Endodermal cell (in vitro differentiated cells): Measurements from ENCODE around the gene ARRDC2. TPM values are rescaled to one million over a fixed set of nuclear protein-coding genes. Genes with fewer than 3 reads are reported as not detected.
A peak's percentile ranks its signal among the peaks of the same experiment; 100 is the strongest.

Experiments
- DNase-seq: peaks from one replicate; pipeline ENCODE4 v3.0.0-alpha.2; 2017
- H3K27ac ChIP-seq: 2 replicates; pipeline ENCODE4 v1.5.1; 2013; ENCODE audit warnings: mild to moderate bottlenecking, low read depth, low read length, moderate library complexity
- H3K27me3 ChIP-seq: 2 replicates; pipeline ENCODE4 v1.6.1; 2013; ENCODE audit warnings: mild to moderate bottlenecking, low read length, moderate library complexity; ENCODE audit not compliant: insufficient read depth, control insufficient read depth, poor library complexity, severe bottlenecking
- H3K36me3 ChIP-seq: 2 replicates; pipeline ENCODE4 v1.7.0; 2013; ENCODE audit warnings: mild to moderate bottlenecking, low read length, moderate library complexity; ENCODE audit not compliant: control insufficient read depth, insufficient read depth
- H3K4me1 ChIP-seq: one replicate; pipeline ENCODE4 v1.7.0; 2013; ENCODE audit warnings: low read length; ENCODE audit not compliant: control insufficient read depth, insufficient read depth
- H3K4me3 ChIP-seq: 2 replicates; pipeline ENCODE4 v1.5.1; 2013; ENCODE audit warnings: mild to moderate bottlenecking, low read length, moderate library complexity
- H3K9ac ChIP-seq: 2 replicates; pipeline ENCODE4 v1.6.1; 2013; ENCODE audit warnings: mild to moderate bottlenecking, low read length, moderate library complexity; ENCODE audit not compliant: poor library complexity, severe bottlenecking; ENCODE audit errors: extremely low read depth
- H3K9me3 ChIP-seq: 2 replicates; pipeline ENCODE4 v1.6.1; 2013; ENCODE audit warnings: mild to moderate bottlenecking, low read length, moderate library complexity; ENCODE audit not compliant: control insufficient read depth
- H3K27ac Mint-ChIP-seq: 2 replicates; pipeline ENCODE4 v1.8.0; 2020; ENCODE audit warnings: mixed read lengths
- H3K27me3 Mint-ChIP-seq: 2 replicates; pipeline ENCODE4 v1.8.0; 2021; ENCODE audit warnings: mild to moderate bottlenecking, mixed read lengths; ENCODE audit not compliant: insufficient read depth
- H3K36me3 Mint-ChIP-seq: 2 replicates; pipeline ENCODE4 v1.8.0; 2020; ENCODE audit warnings: low read depth, mixed read lengths
- H3K4me1 Mint-ChIP-seq: 2 replicates; pipeline ENCODE4 v1.8.0; 2020; ENCODE audit warnings: mixed read lengths
- H3K4me3 Mint-ChIP-seq: 2 replicates; pipeline ENCODE4 v1.8.0; 2020; ENCODE audit warnings: mild to moderate bottlenecking, moderate library complexity, mixed read lengths
- H3K9me3 Mint-ChIP-seq: 2 replicates; pipeline ENCODE4 v1.8.0; 2020; ENCODE audit warnings: mild to moderate bottlenecking, mixed read lengths
- CTCF ChIP-seq: fragments of 200-600 bp; sonication (generic); conservative IDR thresholded peaks from 2 replicates; pipeline ENCODE4 v1.5.0; 2021; ENCODE audit warnings: antibody characterized with exemption, mild to moderate bottlenecking
- WGBS, 2 experiments: methylation state at CpG; one replicate each; pipeline versions ENCODE4 v1.1.5 to v1.1.7; 2013; ENCODE audit warnings: missing lambda C conversion rate in 2 of 2, mixed read lengths in 1 of 2; ENCODE audit not compliant: insufficient coverage in 1 of 2, insufficient read length in 1 of 2; 5-methylcytosine and 5-hydroxymethylcytosine counted together
- total RNA-seq, 2 donors: library from RNA; stranded (reverse); fragmentation: NEBNext Ultra II Directional in 1 of 2; extraction: Animal tissue kit (Norgen Biotek cat#: 25700) in 1 of 2; gene quantifications; 2 replicates in 1 of 2; 3 replicates in 1 of 2; pipeline ENCODE4 v1.2.1, GENCODE V29; 2021

ARRDC2 gene
- total RNA-seq, 2 donors from 2014 or later, result 6.8 to 7.0 TPM

- H3K4me3 Mint-ChIP-seq, result peak overlapping the region; percentile 46
- TF ChIP-seq CTCF, result peak; percentile 98
- H3K9ac ChIP-seq, result no peak overlapping the region
- WGBS, 2 experiments, result 8 to 14% methylated on average over 11 to 34 of the region's 34 CpGs
- H3K9me3 Mint-ChIP-seq, result no peaks in the 10 kb centered on the region
- peaks cover 6% of the 10 kb centered on the region for H3K27me3 Mint-ChIP-seq
- no peak overlapping the region for H3K27ac ChIP-seq
- peak overlapping the region; percentile 66 for H3K27ac Mint-ChIP-seq
- H3K36me3 Mint-ChIP-seq, result no peaks in the 10 kb centered on the region
- peak; percentile 94 for DNase-seq
- no peaks in the 10 kb centered on the region for H3K4me1 ChIP-seq
- no peaks in the 10 kb centered on the region for H3K27me3 ChIP-seq
- no peaks in the 10 kb centered on the region for H3K36me3 ChIP-seq
- H3K4me3 ChIP-seq, result peak overlapping the region; percentile 62
- no peaks in the 10 kb centered on the region for H3K4me1 Mint-ChIP-seq
- no peaks in the 10 kb centered on the region for H3K9me3 ChIP-seq
These were observed 50.4 kb downstream of the ARRDC2 start for GRCh38 chr19:18058208-18059009.

GRCh38 chr19:18059297-18059696 lies 51.3 kb downstream of the ARRDC2 start:
- TF ChIP-seq CTCF, result no peak
- no peak overlapping the region for H3K27ac ChIP-seq
- Mint-ChIP-seq H3K27ac (no peak overlapping the region), H3K4me3 (no peak overlapping the region), H3K27me3 (peaks cover 6% of the 10 kb centered on the region), H3K9me3 (no peaks in the 10 kb centered on the region), H3K36me3 (no peaks in the 10 kb centered on the region), H3K4me1 (no peaks in the 10 kb centered on the region)
- H3K9ac ChIP-seq, result no peak overlapping the region
- 75 to 76% methylated on average over 7 to 8 of the region's 8 CpGs for WGBS, 2 experiments
- H3K4me1 ChIP-seq, result no peaks in the 10 kb centered on the region
- no peaks in the 10 kb centered on the region for H3K9me3 ChIP-seq
- no peaks in the 10 kb centered on the region for H3K27me3 ChIP-seq
- no peak for DNase-seq
- H3K4me3 ChIP-seq, result no peak overlapping the region
- H3K36me3 ChIP-seq, result no peaks in the 10 kb centered on the region

- Mint-ChIP-seq H3K27me3 (peaks cover 6% of the 10 kb centered on the region), H3K4me1 (no peaks in the 10 kb centered on the region), H3K36me3 (no peaks in the 10 kb centered on the region), H3K27ac (no peak overlapping the region), H3K4me3 (no peak overlapping the region), H3K9me3 (no peaks in the 10 kb centered on the region)
- 70 to 80% methylated on average over 5 of the region's 5 CpGs for WGBS, 2 experiments
- TF ChIP-seq CTCF, result no peak
- no peak overlapping the region for H3K4me3 ChIP-seq
- H3K9ac ChIP-seq, result no peak overlapping the region
- H3K27ac ChIP-seq, result no peak overlapping the region
- DNase-seq, result no peak
- no peaks in the 10 kb centered on the region for H3K27me3 ChIP-seq
- H3K9me3 ChIP-seq, result no peaks in the 10 kb centered on the region
- no peaks in the 10 kb centered on the region for H3K36me3 ChIP-seq
- H3K4me1 ChIP-seq, result no peaks in the 10 kb centered on the region
These were observed 51.9 kb downstream of the ARRDC2 start for GRCh38 chr19:18059902-18060301.
